Muscle of leg (tissue), 11 donors: ENCODE data around the gene MAGI3. TPM values are rescaled to one million over a fixed set of nuclear protein-coding genes. Genes with fewer than 3 reads are reported as not detected.
"Not testable (repeated sequence)": the region's sequence is repeated elsewhere in the genome, so short reads cannot be mapped to it uniquely, and the experiment has no call there.

Experiments
- DNase-seq: peaks from one replicate; pipeline ENCODE4 v3.0.0; 2013
- H3K27ac ChIP-seq: one replicate; pipeline ENCODE4 v1.5.1; 2013; ENCODE audit warnings: mild to moderate bottlenecking, low read length, control low read depth
- H3K27me3 ChIP-seq: one replicate; pipeline ENCODE4 v1.6.1; 2013; ENCODE audit warnings: low read length; ENCODE audit not compliant: control insufficient read depth, insufficient read depth
- H3K36me3 ChIP-seq: one replicate; pipeline ENCODE4 v1.6.1; 2013; ENCODE audit warnings: low read length; ENCODE audit not compliant: control insufficient read depth, insufficient read depth
- H3K4me1 ChIP-seq: one replicate; pipeline ENCODE4 v1.6.1; 2013; ENCODE audit warnings: low read length; ENCODE audit not compliant: control insufficient read depth, insufficient read depth
- H3K4me3 ChIP-seq: one replicate; pipeline ENCODE4 v1.5.1; 2013; ENCODE audit warnings: low read length, control low read depth
- H3K9me3 ChIP-seq: replicated peaks from 2 replicates; pipeline ENCODE4 v1.6.1; 2013; ENCODE audit warnings: low read depth, low read length; ENCODE audit not compliant: control insufficient read depth
- WGBS: methylation state at CpG from one replicate; pipeline ENCODE4 v1.1.5; 2013; ENCODE audit warnings: missing lambda C conversion rate; ENCODE audit not compliant: insufficient coverage; 5-methylcytosine and 5-hydroxymethylcytosine counted together
- polyA plus RNA-seq, 8 donors: library from polyadenylated mRNA; unstranded; fragments of 120-200 nt; gene quantifications; one replicate each; pipeline versions ENCODE4 v1.2.1 to v1.2.3, GENCODE V29; 2013; ENCODE audit warnings: inconsistent platforms in 1 of 8, low replicate concordance in 1 of 8; ENCODE audit not compliant: insufficient read length in 8 of 8, insufficient read depth in 1 of 8
- total RNA-seq: library from RNA; stranded (reverse); fragments of 120-200 nt; gene quantifications from one replicate; pipeline ENCODE4 v1.2.4, GENCODE V29; 2013

The MAGI3 gene
- total and polyA plus RNA-seq, 9 donors: 9.7 to 16.6 (median 13.0) TPM

DNA sequence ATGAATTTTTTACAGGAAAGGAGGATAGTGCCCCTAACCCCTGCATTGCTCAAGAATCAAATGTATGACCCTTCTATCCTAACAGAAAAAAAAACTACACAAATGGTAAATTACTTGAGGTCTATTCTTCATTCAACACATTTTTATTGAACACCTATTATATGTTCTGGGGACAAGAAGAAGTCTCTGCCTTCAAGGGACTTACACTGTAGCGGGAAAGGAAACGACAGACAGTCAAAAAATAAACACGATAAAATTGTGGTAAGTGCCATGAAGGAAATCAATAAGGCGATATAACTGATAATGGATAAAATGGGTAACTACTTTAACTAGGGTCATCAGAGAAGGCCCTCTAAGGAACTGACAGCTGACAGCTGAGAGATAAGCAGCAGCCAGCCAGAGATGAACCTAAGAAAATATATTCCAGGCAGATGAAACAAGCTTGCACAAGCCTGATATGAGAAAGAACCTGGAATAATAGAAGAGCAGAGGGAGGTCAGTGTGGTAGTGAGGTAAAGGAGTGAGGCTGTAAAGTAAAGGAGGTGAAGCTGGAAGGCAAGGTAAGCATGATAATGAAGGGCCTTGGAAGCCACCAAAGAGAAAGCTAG lies 302.6 kb downstream of the MAGI3 start:
- Histone ChIP-seq H3K36me3 (no peaks in the 10 kb centered on the region), H3K27me3 (no peaks in the 10 kb centered on the region), H3K4me1 (no peaks in the 10 kb centered on the region), H3K27ac (no peak overlapping the region), H3K9me3 (peaks cover 10% of the 10 kb centered on the region), H3K4me3 (no peak overlapping the region)
- DNase-seq: no peak
- WGBS: 96% methylated on average over 4 of the region's 4 CpGs

DNA sequence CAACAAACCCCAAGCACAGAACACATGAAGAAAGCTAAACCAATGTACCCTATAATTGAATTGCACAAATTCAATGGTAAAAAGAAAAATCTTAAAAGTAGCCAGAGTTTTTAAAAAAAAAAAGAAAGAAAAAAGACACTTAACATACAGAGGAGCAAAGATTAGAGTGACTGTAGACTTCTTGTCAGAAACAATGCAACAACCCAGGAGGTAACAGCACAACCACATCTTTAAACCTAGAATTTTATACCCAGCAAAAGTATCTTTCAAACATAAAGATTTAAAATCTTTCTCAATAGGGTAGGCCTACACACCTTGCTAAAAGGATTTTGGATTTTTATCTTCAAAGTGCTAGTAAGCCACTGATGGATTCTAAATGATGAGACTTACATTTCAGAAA lies 304.6 kb downstream of the MAGI3 start:
- Histone ChIP-seq H3K9me3 (peaks cover 10% of the 10 kb centered on the region), H3K4me1 (no peaks in the 10 kb centered on the region), H3K27me3 (no peaks in the 10 kb centered on the region), H3K27ac (no peak overlapping the region), H3K4me3 (no peak overlapping the region), H3K36me3 (peaks cover 7% of the 10 kb centered on the region)
- DNase-seq: no peak

DNA sequence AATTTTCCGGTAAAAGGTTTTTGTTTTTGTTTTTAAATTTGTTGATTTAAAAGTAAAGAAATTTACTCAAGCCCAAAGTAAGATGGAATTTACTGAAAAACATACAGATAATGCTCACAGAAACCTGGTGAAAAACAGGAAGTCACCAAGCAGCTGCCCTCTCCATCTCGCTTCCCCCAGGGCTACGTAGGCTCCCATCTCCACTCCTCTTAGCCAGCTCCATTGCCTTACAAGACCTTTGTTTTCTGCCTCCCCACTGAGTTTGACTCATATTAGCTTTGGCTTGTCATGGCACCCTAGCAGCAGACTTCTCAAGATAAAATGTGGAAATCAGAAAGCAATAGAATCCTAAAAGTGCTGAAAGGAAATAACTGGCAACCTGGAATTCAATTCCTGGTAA lies 311.1 kb downstream of the MAGI3 start:
- H3K9me3 ChIP-seq: no peaks in the 10 kb centered on the region
- peaks cover 10% of the 10 kb centered on the region for H3K36me3 ChIP-seq
- 73% methylated on average over 2 of the region's 3 CpGs for WGBS

DNA sequence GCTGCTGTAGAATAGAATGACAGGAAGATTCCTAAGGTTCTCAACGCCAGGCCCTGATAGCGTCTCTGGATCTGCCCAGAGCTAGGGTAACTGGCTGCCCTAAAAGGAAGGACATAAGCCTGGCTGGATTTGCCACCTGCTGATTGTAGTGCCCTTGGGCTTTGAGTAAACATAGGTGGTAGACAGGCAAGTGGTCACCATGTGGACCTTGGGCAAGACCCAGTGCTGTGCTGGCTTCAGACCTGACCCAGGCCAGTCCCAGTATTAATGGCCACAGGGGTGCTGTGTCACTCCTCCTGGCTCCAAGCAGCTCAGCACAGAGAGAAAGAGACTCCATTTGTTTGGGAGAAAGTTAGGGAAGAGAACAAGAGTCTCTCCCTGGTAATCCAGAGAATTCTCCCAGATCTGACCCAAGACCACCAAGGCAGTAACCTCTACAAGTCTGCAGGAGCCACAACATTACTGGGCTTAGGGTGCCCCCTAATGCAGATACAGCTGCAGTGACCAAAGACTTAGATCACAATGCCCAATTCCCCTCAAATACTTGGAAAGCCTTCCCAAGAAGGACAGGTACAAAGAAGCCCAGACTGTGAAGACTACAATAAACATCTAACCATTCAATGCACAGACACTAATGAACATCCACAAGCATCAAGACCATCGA lies 324.4 kb downstream of the MAGI3 start:
- H3K4me3 ChIP-seq: no peak overlapping the region
- peaks cover 4% of the 10 kb centered on the region for H3K9me3 ChIP-seq
- no peaks in the 10 kb centered on the region for H3K4me1 ChIP-seq
- no peaks in the 10 kb centered on the region for H3K27me3 ChIP-seq
- peak; percentile 3 for DNase-seq
- H3K27ac ChIP-seq: no peak overlapping the region
- 100% methylated on average over 2 of the region's 3 CpGs for WGBS
- peaks cover 18% of the 10 kb centered on the region for H3K36me3 ChIP-seq

More for the DNA sequence above, 311.1 kb downstream of the MAGI3 start:
- no peak for DNase-seq
- H3K27ac ChIP-seq: no peak overlapping the region
- no peak overlapping the region for H3K4me3 ChIP-seq
- no peaks in the 10 kb centered on the region for H3K4me1 ChIP-seq
- no peaks in the 10 kb centered on the region for H3K27me3 ChIP-seq

DNA sequence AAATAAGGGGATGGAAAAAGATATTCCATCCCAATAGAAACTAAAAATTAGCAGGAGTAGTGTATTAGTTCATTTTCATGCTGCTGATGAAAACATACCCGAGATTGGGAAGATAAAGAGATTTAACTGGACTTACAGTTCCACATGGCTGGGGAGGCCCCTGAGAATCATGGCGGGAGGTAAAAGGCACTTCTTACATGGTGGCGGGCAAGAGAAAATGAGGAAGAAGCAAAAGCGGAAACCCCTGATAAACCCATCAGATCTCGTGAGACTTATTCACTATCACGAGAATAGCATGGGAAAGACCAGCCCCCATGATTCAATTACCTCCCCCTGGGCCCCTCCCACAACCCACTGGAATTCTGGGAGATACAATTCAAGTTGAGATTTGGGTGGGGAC lies 327.2 kb downstream of the MAGI3 start:
- H3K4me3 ChIP-seq: not testable (repeated sequence)
- WGBS: 100% methylated on average over 1 of the region's 6 CpGs
- peaks cover 18% of the 10 kb centered on the region for H3K36me3 ChIP-seq

DNA sequence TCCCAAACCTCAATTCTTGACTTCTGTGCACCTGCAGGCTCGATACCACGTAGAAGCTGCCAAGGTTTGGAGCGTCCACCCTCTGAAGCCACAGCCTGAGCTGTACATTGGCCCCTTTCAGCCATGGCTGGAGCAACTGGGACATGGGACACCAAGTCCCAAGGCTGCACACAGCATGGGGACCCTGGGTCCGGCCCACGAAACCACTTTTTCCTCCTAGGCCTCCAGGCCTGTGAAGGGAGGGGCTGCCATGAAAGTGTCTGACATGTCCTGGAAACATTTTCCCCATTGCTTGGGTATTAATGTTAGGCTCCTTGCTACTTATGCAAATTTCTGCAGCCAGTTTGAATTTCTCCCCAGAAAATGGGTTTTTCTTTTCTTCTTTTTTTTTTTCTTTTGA lies 328.3 kb downstream of the MAGI3 start:
- DNase-seq, H3K9me3 ChIP-seq, H3K4me1 ChIP-seq, H3K27ac ChIP-seq, H3K27me3 ChIP-seq, H3K4me3 ChIP-seq: not testable (repeated sequence)
- 100% methylated on average over 3 of the region's 5 CpGs for WGBS
- peaks cover 15% of the 10 kb centered on the region for H3K36me3 ChIP-seq

More for the DNA sequence above, 327.2 kb downstream of the MAGI3 start:
- H3K4me1 ChIP-seq, DNase-seq, H3K27ac ChIP-seq, H3K27me3 ChIP-seq, H3K9me3 ChIP-seq: not testable (repeated sequence)

DNA sequence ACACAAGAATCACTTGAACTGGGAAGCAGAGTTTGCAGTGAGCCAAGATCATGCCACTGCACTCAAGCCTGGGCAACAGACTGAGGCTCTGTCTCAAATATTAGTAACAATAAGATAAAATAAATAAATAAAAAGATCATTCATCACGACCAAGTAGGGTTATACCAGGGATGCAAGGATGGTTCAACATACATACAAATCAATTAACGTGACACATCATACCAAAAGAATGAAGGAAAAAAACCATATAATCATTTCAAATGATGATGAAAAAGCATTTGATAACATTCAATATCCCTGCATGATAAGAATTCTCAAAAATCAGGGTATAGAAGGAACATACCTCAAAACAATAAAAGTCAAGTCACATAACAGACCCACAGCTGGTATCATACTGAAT lies 330.7 kb downstream of the MAGI3 start:
- Histone ChIP-seq H3K4me1 (no peaks in the 10 kb centered on the region), H3K36me3 (peaks cover 8% of the 10 kb centered on the region), H3K4me3 (no peak overlapping the region), H3K27me3 (no peaks in the 10 kb centered on the region), H3K27ac (no peak overlapping the region), H3K9me3 (peaks cover 7% of the 10 kb centered on the region)
- DNase-seq: no peak
- WGBS: no CpG with 5 or more reads among the region's 2 CpGs

DNA sequence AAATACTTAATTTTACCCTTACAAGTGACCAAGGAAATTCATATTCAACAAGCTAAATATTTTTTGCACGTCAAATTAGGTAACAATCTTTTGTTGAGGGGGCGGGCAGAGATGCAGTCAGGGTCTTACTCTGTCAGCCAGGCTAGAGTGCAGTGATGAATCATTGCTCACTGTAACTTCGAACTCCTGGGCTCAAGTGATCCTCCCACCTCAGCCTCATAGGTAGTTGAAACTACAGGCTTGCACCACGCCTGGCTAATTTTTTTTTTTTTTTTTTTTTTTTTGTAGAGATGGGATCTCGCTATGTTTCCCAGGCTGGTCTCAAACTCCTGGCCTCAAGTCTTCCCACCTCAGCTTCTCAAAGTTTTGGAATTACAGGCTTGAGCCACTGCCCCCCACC lies 342.5 kb downstream of the MAGI3 start:
- Histone ChIP-seq H3K9me3 (no peaks in the 10 kb centered on the region), H3K4me1 (no peaks in the 10 kb centered on the region), H3K27ac (no peak overlapping the region), H3K36me3 (peaks cover 4% of the 10 kb centered on the region), H3K4me3 (no peak overlapping the region), H3K27me3 (no peaks in the 10 kb centered on the region)
- no peak for DNase-seq
- 100% methylated on average over 1 of the region's 5 CpGs for WGBS

DNA sequence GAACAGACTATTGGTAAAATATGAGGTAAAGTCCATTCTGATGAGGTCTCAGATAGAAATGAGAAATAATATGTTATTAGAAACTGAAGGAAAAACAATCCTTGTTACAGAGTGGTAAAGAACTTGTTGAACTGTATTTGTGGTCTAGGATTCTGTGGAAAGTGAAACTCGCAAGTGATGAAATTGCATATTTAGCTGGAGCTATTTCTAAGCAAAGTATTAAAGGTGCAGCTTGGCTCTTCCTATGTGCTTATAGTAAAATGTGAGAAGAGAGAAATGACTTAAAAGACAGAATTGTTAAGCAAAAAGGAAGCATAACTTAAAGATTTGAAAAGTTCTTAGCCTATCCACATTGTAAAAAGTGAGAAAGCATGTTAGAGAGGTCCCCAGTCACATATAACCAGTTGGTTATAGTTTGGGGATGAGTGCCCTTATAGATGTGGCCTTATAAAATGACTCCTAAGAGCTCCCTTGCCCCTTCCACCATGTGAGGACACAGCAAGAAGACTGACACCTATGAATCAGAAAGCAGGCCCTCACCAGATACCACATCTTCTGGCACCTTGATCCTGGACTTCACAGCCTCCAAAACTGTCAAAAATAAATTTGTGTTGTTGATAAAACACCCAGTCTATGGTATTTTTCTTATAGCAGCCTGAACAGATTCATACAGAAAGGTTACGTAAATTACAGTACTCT lies 344.2 kb downstream of the MAGI3 start:
- no peaks in the 10 kb centered on the region for H3K27me3 ChIP-seq
- peaks cover 4% of the 10 kb centered on the region for H3K36me3 ChIP-seq
- H3K27ac ChIP-seq: no peak overlapping the region
- H3K9me3 ChIP-seq: no peaks in the 10 kb centered on the region
- H3K4me3 ChIP-seq: no peak overlapping the region
- no peaks in the 10 kb centered on the region for H3K4me1 ChIP-seq
- DNase-seq: no peak
- WGBS: 91% methylated on average over 1 of the region's 2 CpGs
